ENCODE data around the gene RFX5.

GRCh38 chr1:151315565-151316235, 31.4 kb downstream of the RFX5 start:
- TF ChIP-seq FOS (IDR thresholded peaks at IDR 0.05; ENCODE audit: borderline replicate concordance, insufficient read depth, low read length) (no peak), MYC (IDR thresholded peaks at IDR 0.05; ENCODE audit: low read depth, low read length) (no peak), EZH2 (IDR thresholded peaks at IDR 0.05; ENCODE audit: borderline replicate concordance, low read depth, low read length, severe bottlenecking) (no peak), CTCF (IDR thresholded peaks at IDR 0.05; ENCODE audit: extremely low read depth in 1 of 2, insufficient read depth in 1 of 2, low read depth in 1 of 2, low read length in 2 of 2) (no peak), POLR2A (IDR thresholded peaks at IDR 0.05; ENCODE audit: low read depth, low read length) (no peak), POLR2AphosphoS5 (IDR thresholded peaks at IDR 0.05; ENCODE audit: insufficient read depth, low read depth, low read length) (no peak), MAX (IDR thresholded peaks at IDR 0.05; ENCODE audit: insufficient read depth, insufficient read length) (no peak)

Measured in endothelial cell of umbilical vein (primary cell).